Forelimb muscle (tissue), 1 donor: ENCODE measurements around the gene ZNF526. TPM values are rescaled to one million over a fixed set of nuclear protein-coding genes. Genes with fewer than 3 reads are reported as not detected.

ENCODE experiments used
- DNase-seq: peaks from one replicate; pipeline ENCODE4 v3.0.0-alpha.2; 2013; ENCODE audit warnings: low read depth
- polyA plus RNA-seq: library from polyadenylated mRNA; unstranded; fragments of 120-200 nt; gene quantifications from one replicate; pipeline ENCODE4 v1.2.1, GENCODE V29; 2013; ENCODE audit not compliant: insufficient read length

The ZNF526 gene
- polyA plus RNA-seq, 1 donor = 5.1 TPM

GRCh38 chr19:42220751-42221097 lies 612 bp downstream of the ZNF526 start:
- DNase-seq = no peak

DNA sequence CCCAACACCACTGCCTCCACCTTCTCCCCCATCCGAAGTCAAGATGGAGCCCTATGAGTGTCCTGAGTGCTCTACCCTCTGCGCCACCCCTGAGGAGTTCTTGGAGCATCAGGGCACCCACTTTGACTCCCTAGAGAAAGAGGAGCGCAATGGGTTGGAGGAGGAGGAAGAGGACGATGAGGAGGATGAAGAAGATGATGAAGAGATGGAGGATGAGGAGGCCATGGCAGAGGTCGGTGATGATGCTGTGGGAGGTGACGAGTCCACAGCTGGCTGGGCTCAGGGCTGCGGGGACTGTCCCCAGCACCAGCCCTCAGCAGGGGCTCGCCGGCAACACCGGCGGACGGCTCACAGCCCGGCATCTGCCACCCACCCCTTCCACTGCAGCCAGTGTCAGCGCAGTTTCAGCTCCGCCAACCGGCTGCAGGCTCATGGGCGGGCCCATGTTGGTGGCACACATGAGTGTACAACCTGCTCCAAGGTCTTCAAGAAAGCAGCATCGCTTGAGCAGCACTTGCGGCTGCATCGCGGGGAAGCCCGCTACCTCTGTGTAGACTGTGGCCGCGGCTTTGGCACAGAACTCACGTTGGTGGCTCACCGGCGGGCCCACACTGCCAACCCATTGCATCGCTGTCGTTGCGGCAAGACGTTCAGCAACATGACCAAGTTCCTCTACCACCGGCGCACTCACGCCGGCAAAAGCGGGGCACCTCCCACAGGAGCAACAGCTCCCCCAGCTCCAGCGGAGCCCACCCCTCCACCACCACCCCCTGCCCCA lies 5.0 kb downstream of the ZNF526 start:
- DNase-seq = no peak

DNA sequence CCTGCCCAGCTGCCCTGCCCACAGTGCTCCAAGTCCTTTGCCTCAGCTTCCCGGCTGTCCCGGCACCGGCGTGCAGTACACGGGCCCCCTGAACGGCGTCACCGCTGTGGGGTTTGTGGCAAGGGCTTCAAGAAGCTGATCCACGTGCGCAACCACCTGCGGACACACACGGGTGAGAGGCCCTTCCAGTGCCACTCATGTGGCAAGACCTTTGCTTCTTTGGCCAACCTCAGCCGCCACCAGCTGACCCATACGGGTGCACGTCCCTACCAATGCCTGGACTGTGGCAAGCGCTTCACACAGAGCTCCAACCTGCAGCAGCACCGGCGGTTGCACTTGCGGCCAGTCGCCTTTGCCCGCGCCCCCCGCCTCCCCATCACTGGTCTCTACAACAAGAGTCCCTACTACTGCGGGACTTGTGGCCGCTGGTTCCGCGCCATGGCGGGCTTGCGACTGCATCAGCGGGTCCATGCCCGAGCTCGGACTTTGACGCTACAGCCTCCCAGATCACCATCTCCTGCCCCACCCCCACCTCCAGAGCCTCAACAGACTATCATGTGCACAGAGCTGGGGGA lies 5.7 kb downstream of the ZNF526 start:
- no peak for DNase-seq

- DNase-seq = no peak
Measured at GRCh38 chr19:42226886-42227285, 6.8 kb downstream of the ZNF526 start.

GRCh38 chr19:42228641-42229040 lies 8.5 kb downstream of the ZNF526 start:
- no peak for DNase-seq

- DNase-seq = no peak
Measured at GRCh38 chr19:42229301-42229854, 9.3 kb downstream of the ZNF526 start.

GRCh38 chr19:42229855-42230351 lies 9.8 kb downstream of the ZNF526 start:
- DNase-seq = no peak

GRCh38 chr19:42230571-42230970 lies 10.5 kb downstream of the ZNF526 start:
- DNase-seq = no peak

DNA sequence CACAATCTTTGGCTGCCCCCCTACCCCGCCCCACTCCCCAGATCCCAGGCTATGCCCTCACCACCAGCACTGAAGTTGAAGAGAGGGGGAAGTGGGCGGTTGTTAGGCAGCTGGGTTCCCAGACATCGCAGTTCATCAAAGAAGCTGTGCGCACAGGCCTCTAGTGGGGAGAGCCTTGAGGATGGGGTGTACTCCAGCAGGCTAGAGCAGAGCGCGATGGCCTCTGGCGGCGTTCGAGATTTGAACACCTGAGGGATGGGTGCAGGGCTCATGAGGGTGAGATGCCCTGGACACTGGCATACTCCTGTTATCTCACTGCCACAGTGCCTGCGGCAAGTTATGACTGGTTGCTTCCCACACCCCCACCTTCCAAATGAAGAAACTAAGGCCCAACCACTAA lies 12.3 kb downstream of the ZNF526 start:
- no peak for DNase-seq

- no peak for DNase-seq
Measured at GRCh38 chr19:42233106-42233505, 13.0 kb downstream of the ZNF526 start.

DNA sequence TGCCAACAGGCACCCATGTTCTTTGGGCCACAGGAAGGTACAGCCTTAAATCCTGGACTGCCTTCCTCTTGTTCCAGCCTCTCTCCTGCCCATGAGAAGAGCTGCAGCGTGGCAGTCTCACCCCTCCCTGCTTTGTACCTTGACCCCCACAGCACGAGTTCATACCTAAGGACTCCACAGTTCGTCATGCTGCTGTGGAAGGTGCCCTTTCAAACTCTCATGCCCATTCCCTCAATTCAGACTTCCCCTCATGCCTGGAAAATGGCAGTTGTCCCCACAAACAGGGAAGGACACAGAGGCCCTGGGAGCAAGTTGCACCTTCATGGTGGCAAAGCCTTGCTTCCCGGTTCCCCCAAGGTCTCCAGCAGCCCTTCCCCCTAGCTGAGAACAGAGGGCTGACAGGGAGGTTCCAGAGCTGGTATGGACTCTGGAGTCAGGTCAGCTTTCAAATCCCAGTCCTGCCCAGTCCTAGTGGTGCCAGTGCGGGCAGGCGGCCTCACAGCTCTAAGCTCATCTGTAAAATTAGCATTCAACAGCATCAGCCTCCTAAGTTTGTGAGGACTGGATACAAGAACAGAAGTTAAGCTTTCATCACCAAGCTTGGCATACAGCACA lies 13.7 kb downstream of the ZNF526 start:
- DNase-seq = no peak

DNA sequence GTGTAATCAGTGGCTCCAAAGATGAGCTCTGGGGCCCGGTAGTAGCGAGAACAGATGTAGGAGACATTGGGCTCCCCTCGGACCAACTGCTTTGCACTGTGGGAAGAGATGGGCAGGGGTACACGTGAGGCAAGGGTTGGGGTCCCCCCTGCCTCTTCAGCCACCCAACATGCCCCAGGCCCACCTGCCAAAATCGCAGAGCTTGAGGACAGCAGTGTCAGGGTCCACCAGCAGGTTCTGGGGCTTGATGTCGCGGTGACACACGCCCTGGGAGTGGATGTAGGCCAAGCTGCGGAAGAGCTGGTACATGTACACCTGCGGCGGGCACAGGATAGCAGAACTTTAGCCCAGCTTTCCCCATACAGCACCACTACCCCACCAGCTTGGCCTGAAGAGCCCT lies 14.3 kb downstream of the ZNF526 start:
- DNase-seq = no peak

DNA sequence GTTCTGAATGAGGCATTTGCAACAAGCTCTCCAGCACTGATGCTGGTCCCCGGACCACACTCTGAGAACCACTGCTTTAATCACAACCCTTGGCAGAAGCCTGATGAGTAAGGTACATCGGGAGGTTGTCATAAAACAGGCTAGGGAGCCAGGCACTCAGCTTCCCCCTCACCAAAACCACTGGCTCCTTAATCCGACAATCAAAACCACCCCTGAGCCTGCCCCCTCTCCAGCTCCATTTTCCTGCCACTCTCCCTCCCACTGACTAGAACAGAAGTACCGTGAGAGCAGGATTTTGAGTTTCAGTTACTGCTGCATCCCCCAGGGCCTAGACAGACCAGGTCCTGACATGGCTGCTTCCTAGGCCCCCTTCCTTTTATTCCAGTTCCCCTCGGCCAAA lies 15.1 kb downstream of the ZNF526 start:
- DNase-seq = no peak

DNA sequence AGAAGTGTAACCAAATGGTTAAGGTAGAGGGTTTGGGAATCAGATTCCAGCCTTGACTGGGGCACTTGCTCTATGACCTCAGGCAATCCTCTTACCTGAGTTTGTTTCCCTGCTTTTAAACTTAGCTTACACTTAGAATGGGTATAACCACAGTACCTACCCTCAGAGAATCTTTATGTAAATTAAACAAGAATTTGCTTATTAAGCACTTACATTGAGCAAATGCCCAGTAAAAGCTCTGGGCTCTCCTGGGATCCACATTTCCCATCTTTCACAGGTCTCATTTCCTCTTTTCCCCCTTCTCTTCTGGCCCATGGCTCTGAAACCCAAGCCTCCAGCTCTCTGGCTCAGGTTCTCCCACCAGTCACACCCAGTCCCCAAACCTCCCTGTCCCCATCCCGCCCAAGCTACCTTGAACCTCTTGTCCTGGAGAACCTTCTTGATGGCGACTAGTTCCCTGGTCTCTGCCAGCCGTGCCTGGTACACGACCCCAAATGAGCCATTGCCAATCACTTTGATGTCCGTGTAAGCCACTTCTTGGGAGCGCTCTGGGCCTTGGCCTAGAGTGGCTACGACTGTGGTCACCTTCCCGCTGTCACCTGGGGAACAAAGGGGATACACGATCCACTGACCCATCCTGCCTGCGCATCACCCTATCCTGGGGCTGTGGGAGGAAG lies 19.6 kb downstream of the ZNF526 start:
- no peak for DNase-seq

GRCh38 chr19:42241279-42241678 lies 21.2 kb downstream of the ZNF526 start:
- DNase-seq = no peak

DNA sequence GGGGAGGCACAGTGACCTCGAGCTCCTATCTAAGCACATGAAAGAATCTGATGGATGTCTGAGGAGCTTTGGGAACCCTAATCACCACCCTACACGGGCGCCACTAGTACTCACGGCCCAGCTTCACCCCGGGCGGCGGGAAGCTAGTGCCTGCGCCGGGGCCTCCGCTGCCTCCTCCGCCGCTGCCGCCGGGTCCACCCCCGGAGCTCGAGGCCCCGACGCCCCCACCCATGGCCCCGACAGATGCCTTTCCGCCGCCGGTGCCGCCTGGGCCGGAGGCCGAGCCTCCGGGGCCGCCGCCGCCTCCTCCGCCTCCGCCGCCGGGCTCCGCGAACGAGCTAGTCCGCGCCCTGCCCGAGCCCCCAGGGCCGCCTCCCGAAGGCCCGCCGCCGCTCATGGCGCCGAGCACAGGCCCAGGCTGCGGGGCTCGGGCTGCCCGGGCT lies 22.0 kb downstream of the ZNF526 start:
- DNase-seq = no peak

GRCh38 chr19:42242512-42243409 lies 22.6 kb downstream of the ZNF526 start, which contains the start of gene GSK3A:
GSK3A (minus strand) TSS chr19:42242602; CDS start chr19:42242465, 137 bp downstream.
- DNase-seq = peak; percentile 99

- DNase-seq = peak; percentile 95
Measured at GRCh38 chr19:42244347-42245220, 24.5 kb downstream of the ZNF526 start.

DNA sequence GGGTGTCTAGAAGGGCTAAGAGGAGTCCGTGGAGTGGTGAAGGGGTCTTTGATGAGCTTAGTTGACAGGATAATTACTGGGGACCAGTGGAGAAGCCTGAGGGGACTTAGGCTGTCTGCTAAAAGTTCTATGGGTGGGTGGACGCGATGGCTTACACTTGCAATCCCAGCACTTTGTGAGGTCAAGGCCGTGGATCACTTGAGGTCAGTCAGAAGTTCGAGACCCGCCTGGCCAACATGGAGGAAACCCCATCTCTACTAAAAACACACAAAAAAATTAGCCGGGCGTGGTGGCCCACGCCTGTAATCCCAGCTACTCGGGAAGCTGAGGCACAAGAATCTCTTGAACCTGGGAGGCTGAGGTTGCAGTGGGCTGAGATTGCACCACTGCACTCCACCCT lies 25.1 kb downstream of the ZNF526 start:
- DNase-seq = no peak
